Cardiac muscle cell (in vitro differentiated cells and primary cell): ENCODE measurements around the gene DHX35. TPM values are rescaled to one million over a fixed set of nuclear protein-coding genes. Genes with fewer than 3 reads are reported as not detected.

Source experiments
- DNase-seq, 2 donors: peaks; one replicate each; pipeline versions ENCODE4 v3.0.0 to v3.0.0-alpha.2; 2010 to 2017; ENCODE audit warnings: low read depth in 1 of 2, low spot score in 1 of 2
- H3K27ac ChIP-seq: fragments of 200-600 bp; sonication (generic); 2 replicates; pipeline ENCODE4 v1.5.1; 2016
- H3K27me3 ChIP-seq: fragments of 200-600 bp; sonication (generic); 2 replicates; pipeline ENCODE4 v1.6.0; 2016; ENCODE audit warnings: control low read depth
- H3K36me3 ChIP-seq: fragments of 200-600 bp; sonication (generic); 2 replicates; pipeline ENCODE4 v1.5.1; 2016; ENCODE audit warnings: control low read depth
- H3K4me1 ChIP-seq: fragments of 200-600 bp; sonication (generic); 2 replicates; pipeline ENCODE4 v1.8.1; 2017; ENCODE audit warnings: low read depth, mild to moderate bottlenecking, mixed run types
- H3K4me3 ChIP-seq: fragments of 200-600 bp; sonication (generic); 2 replicates; pipeline ENCODE4 v1.5.1; 2016; ENCODE audit warnings: mild to moderate bottlenecking
- H3K9me3 ChIP-seq: fragments of 200-600 bp; sonication (generic); 2 replicates; pipeline ENCODE4 v1.5.1; 2017; ENCODE audit warnings: low read depth, mild to moderate bottlenecking, control low read depth
- polyA plus RNA-seq: library from polyadenylated mRNA; unstranded; fragments of >200 nt; fragmentation: Nextera tagmentation; extraction: Ambion mirVana; gene quantifications from 2 replicates; pipeline ENCODE4 v1.2.1, GENCODE V29; 2016
- total RNA-seq: library from RNA; depleted of rRNA; stranded (reverse); fragments of >200 nt; gene quantifications from 2 replicates; pipeline ENCODE4 v1.2.3, GENCODE V29; 2016
- TF ChIP-seq, protein P1 (sequence below): IDR thresholded peaks from 2 replicates; pipeline ENCODE4 v1.5.1; 2012; ENCODE audit warnings: low read depth, mild to moderate bottlenecking, low read length

DHX35 gene
- total and polyA plus RNA-seq, 2 experiments from 2014 or later: 8.9 to 10.4 TPM

GRCh38 chr20:38969708-38970107 lies 7.6 kb downstream of the DHX35 start:
- Histone ChIP-seq H3K36me3 (peaks cover 6% of the 10 kb centered on the region), H3K27me3 (no peaks in the 10 kb centered on the region), H3K4me3 (no peak overlapping the region), H3K9me3 (no peaks in the 10 kb centered on the region), H3K4me1 (no peaks in the 10 kb centered on the region), H3K27ac (no peak overlapping the region)
- DNase-seq: no peak
- TF ChIP-seq, protein P1, sequence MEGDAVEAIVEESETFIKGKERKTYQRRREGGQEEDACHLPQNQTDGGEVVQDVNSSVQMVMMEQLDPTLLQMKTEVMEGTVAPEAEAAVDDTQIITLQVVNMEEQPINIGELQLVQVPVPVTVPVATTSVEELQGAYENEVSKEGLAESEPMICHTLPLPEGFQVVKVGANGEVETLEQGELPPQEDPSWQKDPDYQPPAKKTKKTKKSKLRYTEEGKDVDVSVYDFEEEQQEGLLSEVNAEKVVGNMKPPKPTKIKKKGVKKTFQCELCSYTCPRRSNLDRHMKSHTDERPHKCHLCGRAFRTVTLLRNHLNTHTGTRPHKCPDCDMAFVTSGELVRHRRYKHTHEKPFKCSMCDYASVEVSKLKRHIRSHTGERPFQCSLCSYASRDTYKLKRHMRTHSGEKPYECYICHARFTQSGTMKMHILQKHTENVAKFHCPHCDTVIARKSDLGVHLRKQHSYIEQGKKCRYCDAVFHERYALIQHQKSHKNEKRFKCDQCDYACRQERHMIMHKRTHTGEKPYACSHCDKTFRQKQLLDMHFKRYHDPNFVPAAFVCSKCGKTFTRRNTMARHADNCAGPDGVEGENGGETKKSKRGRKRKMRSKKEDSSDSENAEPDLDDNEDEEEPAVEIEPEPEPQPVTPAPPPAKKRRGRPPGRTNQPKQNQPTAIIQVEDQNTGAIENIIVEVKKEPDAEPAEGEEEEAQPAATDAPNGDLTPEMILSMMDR: no peak

- no peak overlapping the region for H3K4me3 ChIP-seq
- no peaks in the 10 kb centered on the region for H3K4me1 ChIP-seq
- DNase-seq: peak in 1 of 2 donors; percentile 13
- H3K27me3 ChIP-seq: no peaks in the 10 kb centered on the region
- H3K9me3 ChIP-seq: no peaks in the 10 kb centered on the region
- TF ChIP-seq, protein P1: no peak
- peaks cover 6% of the 10 kb centered on the region for H3K36me3 ChIP-seq
- no peak overlapping the region for H3K27ac ChIP-seq
Observed at GRCh38 chr20:38970302-38970701, 8.2 kb downstream of the DHX35 start.

DNA sequence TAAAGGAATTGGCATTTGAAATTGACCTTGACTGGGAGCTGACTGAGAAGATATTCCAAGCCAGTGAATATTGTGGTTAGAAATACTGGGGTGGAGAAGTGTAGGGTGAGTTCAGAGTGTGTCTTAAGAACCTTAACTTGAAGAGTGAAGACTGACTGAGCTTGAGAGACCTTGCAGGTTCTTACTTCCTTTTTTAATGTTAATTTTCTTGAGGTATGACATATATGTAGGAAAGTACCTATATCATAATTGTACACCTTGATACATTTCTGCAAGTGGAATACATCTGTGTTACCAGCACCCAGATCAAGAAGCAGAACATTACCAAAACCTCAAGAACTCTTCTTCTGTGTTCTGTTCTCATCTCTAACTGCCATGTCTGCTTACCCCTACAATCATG lies 11.0 kb downstream of the DHX35 start:
- H3K4me3 ChIP-seq: no peak overlapping the region
- H3K4me1 ChIP-seq: no peaks in the 10 kb centered on the region
- TF ChIP-seq, protein P1: no peak
- H3K9me3 ChIP-seq: no peaks in the 10 kb centered on the region
- H3K27me3 ChIP-seq: no peaks in the 10 kb centered on the region
- DNase-seq: no peak
- H3K27ac ChIP-seq: no peak overlapping the region
- peaks cover 6% of the 10 kb centered on the region for H3K36me3 ChIP-seq

DNA sequence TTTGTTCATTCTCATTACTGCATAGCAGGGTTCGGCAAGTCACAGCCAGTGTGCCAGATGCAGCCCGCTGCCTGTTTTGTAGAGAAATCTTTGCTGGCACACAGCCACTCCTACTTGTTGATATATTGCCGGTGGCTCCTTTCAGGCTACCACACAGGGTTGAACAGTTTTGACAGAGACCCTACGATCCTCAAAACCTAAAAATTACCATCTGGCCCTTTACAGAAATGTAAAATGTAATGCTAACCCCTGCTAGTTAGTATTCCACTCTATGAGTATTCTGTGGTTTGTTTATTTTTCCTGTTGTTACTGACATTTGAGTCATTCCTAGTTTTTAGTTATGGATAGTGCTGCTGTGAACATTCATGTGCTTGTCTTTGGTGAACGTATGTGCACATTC lies 11.5 kb downstream of the DHX35 start:
- TF ChIP-seq, protein P1: no peak
- Histone ChIP-seq H3K4me3 (no peak overlapping the region), H3K4me1 (no peaks in the 10 kb centered on the region), H3K27me3 (no peaks in the 10 kb centered on the region), H3K9me3 (no peaks in the 10 kb centered on the region), H3K27ac (no peak overlapping the region), H3K36me3 (peaks cover 6% of the 10 kb centered on the region)
- DNase-seq: peak in 1 of 2 donors; percentile 36

- H3K4me1 ChIP-seq: no peaks in the 10 kb centered on the region
- H3K27me3 ChIP-seq: no peaks in the 10 kb centered on the region
- no peak for DNase-seq
- TF ChIP-seq, protein P1: no peak
- no peak overlapping the region for H3K4me3 ChIP-seq
- peaks cover 2% of the 10 kb centered on the region for H3K36me3 ChIP-seq
- H3K27ac ChIP-seq: no peak overlapping the region
- H3K9me3 ChIP-seq: no peaks in the 10 kb centered on the region
Observed at GRCh38 chr20:38975539-38976120, 13.5 kb downstream of the DHX35 start.
